GM12801 (cell line): ENCODE data around the gene VSNL1.

Experiments
- TF ChIP-seq, protein P1 (sequence below): IDR thresholded peaks from one replicate; pipeline ENCODE4 v1.5.1; 2011; ENCODE audit warnings: control low read depth; ENCODE audit not compliant: insufficient read length; ENCODE audit errors: extremely low read depth

Gene VSNL1

DNA sequence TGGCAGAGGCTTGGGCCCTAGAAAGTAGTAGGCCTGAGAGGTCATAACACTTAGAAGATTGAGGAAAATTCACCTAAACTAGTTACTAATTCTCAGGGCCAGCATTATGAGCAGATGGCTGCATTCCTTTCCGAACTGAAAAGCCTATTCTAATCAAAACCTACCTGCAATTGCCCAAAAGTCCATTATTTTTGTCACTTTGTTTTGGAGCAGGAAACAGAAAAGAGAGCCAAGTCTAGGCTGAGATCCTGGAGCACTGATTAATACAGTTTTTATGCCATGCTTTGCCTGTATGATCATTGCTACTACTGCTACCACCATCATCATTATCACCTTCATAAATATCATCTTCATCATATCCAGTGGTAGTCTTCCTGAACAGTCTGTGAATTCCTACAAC, 14.7 kb downstream of the VSNL1 start:
- TF ChIP-seq, protein P1, sequence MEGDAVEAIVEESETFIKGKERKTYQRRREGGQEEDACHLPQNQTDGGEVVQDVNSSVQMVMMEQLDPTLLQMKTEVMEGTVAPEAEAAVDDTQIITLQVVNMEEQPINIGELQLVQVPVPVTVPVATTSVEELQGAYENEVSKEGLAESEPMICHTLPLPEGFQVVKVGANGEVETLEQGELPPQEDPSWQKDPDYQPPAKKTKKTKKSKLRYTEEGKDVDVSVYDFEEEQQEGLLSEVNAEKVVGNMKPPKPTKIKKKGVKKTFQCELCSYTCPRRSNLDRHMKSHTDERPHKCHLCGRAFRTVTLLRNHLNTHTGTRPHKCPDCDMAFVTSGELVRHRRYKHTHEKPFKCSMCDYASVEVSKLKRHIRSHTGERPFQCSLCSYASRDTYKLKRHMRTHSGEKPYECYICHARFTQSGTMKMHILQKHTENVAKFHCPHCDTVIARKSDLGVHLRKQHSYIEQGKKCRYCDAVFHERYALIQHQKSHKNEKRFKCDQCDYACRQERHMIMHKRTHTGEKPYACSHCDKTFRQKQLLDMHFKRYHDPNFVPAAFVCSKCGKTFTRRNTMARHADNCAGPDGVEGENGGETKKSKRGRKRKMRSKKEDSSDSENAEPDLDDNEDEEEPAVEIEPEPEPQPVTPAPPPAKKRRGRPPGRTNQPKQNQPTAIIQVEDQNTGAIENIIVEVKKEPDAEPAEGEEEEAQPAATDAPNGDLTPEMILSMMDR, result no peak

DNA sequence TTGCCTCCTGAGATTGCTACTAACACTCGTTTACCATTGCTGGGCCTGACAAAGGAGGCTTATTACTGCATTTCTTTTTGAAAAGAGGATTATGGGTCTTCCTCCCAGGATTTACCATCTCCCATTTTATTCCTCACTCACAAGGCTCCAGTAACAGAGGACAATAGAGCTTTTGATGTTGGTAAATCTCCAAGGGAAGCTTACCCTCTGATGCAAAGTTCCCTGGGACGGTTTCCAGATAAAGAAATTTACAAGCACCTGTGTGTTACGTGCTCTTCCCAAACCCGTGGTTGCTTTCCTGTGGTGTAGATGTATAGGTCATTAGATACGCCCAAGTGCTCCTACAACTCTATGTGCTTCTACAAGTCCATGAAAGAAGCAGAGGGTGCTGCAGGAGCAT, 17.1 kb downstream of the VSNL1 start:
- TF ChIP-seq, protein P1, result no peak

DNA sequence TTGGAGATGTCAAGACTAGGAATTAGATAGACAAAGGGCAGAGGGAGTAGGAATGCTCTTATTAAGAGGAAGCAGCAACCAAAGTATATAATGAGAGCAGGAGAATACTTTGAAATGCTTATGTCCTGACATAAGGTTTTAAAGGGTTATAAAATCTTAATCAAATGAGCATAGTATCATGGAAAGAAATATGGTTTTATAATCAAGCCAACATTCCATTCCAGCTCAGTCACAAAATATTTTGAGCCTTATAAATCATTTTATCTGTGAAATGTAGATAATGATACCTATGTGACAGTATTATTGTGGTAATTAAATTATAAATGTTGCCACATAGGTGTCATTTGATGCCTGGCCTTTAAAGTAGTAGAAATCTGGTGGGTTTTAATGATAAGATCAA, 17.6 kb downstream of the VSNL1 start:
- TF ChIP-seq, protein P1, result no peak

DNA sequence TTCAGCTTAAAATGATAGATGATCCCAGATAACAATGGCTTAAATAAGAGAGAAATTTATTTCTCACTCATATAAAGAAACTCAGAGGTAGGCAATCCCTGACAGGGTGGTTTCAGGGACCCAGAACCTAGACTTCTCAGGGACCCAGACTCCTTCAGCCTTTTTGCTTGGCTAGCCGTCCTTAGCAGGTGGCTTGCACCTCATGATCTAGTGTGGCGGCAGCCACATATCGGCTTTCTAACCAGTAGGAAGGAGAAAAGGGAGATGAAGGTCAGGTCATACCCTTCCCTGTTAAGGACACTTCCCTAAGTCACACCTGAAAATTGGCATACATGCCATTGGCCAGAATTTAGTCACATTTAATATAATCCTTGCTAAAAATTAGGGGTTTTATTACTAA, 18.4 kb downstream of the VSNL1 start:
- TF ChIP-seq, protein P1, result no peak

DNA sequence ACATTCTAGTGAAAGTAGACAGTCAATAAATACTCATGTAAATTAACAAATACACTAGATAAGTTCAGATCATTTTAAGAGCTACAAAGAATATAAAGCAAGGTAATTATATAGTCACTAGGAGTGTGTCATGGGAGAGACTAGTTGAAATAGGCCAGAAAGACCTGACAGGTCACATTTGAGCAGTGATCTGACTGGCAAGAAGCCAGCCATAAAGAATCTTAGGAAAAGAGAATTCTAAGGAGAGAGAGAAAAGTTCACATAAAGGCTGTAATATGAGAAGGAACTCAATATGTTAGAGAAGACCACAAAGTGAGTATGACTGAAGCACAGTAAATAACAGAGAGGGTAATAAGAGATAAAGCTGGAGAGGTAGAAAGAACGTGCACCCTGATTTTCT, 31.2 kb downstream of the VSNL1 start:
- TF ChIP-seq, protein P1, result no peak

DNA sequence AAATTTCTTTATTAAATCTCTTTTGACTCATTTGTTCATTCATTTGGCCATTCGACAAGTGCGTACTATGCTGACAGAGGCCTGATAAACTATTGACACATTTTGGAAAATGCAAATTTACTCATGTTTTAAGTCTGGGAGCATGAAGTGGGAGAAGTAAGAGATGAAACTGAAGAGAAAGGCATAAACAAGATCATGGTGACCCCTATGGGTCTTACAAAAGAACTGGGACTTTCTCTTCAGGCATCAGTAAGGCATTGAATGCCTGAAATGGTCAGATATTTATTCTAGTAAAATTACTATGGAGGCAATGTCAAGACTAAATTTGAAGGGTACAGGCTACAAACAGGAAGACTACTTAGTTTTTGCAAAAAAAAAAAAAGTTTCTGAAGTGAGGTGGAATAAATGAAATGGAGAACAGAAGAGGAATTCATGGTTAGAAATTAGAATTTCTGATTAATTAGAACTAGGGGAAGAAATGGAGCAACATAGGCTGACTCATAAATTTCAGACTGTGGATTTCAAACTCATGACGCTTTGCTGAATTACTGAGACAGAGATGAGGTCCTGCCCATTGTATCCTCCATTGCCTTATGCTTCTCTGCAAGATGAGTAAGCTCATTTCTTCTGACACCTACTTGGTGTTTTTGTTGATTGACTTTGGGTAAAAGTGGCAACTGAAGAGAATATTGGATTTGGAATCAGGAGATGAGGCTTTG, 32.7 kb downstream of the VSNL1 start:
- TF ChIP-seq, protein P1, result no peak

DNA sequence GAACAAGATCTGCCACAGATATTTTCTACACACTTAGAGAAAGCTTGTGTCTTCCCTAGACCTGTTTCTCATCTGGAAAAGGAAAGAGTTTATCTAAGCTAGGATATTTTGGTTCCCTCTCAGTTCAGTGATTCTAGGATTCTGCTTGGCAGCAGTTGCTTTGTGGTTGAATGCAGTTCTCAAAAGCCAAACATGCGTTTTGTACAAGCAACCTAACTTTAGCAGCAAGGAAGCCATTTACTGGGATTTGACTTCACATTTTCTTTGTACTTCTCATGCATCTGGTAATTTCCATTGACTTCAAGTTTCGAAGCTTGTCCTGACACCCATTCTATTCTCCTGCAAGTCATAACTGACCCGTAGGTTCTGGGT, 33.3 kb downstream of the VSNL1 start:
- TF ChIP-seq, protein P1, result no peak
